AG08395 (cell line): ENCODE data around the gene RPS6KA2.
A peak's percentile ranks its signal among the peaks of the same experiment; 100 is the strongest.

Experiments
- DNase-seq: peaks from one replicate; pipeline ENCODE4 v3.0.0; 2012; ENCODE audit warnings: mixed read lengths, low spot score

RPS6KA2 gene

DNA sequence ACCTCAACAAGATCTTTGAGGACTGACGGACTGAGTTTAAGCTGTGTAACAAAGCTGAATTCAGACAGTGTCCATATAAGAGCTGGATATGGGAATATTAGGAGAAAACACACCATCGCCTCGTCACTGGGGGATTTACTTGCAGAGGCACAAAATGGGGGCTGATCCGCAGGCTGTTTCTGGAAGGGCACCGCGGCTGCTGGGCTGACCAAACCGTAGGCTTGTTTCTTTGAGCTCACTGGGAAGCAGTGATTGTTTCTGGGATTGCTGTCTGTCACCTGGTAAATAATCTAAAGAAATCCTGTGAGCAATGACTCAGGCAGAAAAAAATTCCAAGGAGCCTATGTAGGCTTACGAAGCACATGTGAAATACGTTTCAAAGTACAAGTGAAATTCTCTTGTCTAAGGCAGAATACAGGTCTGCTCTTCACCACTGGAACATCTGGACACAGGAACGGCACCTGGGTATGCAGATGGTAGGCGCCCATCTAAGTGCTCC is 180.4 kb downstream of the RPS6KA2 start:
- no peak for DNase-seq

DNA sequence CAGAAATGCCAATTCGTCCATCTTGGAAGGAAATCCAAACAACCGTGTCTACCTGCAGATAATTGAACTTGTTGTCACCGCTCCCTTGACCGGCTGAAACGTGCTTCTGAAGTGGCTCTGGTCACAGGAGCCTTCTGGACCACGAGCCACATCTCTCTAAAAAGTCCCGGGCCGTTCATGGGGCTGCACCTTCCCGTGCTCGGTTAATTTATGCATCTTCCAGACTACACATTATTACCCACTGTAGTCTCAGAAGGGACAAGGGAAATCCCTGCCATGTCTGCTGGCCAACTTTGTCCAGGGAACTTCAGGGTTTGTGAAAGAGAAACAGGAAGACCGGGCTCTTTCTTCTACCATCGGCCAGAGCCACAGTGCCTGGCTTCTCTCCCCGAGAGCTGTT is 180.9 kb downstream of the RPS6KA2 start:
- DNase-seq = no peak

DNA sequence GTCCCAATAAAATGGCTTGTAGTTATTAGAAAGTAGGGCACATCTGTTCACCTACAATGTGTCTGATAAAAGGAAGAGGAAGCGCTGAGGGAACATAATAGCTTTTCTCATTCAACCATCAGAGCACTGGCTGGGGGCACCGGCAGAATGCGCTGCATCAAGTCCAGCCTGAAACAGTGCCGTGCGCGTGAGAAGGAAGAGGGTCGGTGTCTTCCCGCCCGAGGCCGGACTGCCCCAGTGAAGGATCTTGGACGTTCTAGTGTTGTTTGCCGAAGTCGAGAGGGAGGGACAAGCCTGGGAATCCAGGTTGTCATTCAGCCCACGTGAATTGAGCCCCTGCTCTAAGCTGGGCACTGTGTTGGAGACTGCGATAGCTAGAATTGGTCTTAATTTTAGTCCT is 182.6 kb downstream of the RPS6KA2 start:
- no peak for DNase-seq

DNA sequence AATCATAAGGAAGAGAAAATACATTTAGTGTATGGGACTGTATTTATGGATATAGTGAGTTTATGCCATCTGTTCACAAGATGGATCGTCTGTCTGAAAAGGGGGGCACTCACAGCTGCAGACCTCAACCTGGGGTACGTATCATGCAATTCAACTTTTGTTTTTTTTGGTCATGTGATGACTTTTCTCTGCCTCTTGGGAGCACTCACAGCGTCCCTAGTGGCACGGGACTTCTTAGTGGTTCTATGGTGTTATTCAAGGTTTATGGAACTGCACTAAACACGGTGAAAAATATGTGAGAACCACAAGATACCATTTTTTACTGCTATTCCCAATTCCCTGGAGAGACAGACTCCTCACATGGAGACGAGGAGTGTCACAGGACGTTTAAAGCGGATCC is 183.9 kb downstream of the RPS6KA2 start:
- no peak for DNase-seq

DNA sequence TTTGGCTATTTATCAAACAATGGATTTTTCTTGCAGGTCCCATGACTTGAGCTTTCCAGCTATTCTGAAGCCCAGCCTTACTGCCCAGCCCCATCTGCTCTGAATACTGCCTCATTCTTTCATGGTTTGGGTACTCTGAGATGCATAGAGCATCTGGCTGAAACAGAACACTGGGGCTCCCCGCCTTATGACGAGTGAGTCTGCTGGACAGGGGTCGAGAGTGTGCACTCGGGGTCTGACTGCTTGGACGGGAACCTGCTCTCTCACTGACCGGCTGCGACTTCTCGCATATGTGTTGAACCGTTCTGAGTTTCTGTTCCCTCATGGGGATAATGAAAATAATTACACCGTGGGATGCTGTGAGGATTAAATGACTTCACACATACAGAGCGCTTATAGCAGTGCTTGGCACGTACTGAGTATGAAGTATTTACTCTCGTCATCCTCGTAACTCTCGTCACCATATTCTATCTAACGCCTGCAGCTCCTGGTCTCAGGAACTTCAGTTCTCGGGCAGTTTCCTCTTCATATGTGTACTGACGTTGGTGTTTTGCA is 184.8 kb downstream of the RPS6KA2 start:
- no peak for DNase-seq

DNA sequence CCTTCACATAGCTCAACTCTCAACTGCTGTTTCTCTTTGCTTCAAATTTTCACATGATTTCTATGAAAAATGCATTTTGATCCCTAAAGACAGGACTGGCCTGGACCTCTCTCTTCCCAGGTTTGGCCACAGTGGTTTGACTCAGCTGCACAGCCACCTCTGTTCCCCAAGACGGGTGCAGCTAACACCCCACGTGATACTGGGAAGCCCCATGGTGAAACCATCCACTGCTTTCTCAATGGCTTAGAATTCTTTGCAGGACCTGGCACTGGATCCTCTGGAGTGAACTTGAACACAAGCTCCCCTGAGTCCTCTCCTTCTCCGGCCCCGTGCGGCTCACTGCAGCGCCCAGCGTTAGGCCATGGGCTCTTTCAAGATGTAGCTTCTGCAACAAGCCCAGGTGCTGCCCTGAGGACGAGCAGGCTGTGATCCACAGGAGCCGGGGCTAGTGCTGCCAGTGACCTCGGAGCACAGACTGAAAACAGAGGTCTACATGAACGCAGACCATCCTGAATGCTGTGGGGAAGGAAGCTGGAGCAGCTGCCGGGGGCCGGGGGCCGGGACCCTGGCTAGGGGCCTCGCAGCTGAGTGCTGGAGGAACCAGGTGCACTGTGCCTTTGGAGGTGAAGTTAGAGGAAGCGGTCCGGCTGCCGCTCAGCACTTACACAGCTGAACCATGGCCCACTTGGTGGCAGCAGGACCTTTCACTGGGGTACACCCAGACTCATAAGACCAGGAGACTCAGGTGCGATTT is 185.5 kb downstream of the RPS6KA2 start:
- DNase-seq = no peak

DNA sequence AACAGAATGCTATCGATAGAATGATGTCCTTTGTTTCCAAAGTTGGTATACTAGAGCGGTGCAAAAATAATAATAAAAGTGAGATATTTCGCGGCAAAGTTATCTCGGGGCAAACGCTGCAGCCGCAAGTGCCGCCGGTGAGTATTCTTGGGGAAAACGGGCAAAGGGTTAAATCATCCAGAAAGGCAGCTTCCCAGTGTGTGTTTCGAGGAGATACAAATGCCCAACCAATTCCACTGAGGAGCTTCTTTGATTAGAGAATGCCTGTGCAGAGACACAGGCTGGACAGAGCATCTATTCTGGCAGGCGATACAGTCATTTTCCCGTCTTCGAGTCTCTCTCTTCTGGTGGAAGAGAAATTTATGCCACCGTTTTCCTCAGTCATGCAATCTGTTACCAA is 186.3 kb downstream of the RPS6KA2 start:
- DNase-seq = no peak

DNA sequence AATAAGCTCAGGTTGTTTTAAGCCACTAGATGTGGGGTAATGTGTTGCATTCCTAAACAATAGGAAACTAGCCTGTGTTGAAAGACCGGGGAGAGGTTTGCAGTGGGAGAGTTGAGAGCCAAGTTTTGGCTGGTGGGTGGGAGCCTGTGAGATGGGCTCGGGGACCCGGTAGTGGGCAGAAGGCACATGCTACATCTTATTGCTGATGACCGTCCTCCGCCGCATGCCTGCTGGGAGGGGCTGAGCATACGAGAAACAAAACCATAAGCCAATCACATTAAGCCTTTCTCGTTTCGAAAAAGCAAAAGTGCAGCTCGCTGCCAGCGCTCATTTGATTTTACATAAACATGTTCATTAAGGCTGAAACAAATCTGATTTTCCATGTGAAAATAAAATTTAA is 186.9 kb downstream of the RPS6KA2 start:
- DNase-seq = no peak

DNA sequence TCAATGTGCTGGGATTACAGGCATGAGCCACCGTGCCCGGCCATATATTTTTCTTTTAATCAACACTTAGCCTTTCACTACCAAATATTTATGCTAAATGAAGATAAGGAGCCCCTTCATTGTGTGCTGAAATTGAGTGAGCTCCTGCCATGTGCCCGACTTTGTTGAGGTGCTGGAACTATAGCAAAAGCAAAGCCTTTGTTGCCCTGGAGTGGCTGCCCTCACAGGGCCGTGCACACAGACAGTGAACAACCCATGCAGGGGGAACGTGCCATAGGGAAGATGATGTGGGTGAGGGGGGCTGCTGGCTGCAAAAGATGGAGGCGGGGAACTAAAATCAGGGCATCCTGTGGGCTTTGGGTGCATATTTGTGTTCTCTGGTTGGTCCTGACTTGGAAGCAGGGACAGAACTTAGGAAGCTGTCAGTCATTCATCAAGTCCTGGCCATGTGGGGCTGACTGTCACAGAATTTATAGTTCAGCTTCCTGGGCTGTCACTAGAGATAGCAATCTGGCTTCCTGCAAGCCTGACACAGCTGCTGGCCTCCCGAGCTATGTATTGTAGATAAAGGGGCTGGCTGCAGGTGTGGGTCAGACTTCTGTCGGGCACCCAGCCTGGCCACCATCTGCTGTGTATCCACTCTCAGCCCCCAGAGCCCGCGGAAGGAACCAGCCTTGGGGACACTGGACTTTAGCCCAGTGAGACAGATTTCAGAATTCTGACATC is 187.5 kb downstream of the RPS6KA2 start:
- DNase-seq = no peak

DNA sequence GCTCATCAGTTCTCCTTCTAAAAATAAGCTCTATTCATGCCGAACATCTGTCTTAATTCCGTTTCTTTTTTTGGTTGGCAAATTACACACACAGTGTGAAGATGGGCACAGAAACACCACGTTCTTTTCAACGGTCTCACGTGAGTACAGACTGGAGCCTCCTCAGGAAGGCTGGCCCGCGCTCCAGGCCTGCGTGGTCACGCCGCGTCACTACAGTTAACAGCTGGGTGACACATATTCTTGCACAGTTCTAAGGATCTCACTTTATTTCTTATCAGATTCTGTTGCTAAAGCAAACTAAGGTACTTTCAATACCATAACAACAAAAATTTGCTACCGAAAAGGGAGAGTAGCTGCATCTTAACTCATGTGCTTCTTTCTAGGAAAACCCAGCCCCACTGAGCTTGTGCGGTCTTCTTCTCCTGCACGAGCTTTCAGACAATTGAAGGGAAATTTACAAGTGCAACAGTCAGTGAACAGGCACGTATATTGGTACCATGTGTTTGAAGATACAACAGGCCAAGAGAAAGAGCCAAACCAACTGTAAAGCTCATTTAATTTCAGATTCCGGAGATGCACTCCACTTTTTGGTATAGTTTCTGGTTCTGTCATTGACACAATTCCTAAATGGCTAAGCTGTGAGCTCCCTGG is 188.7 kb downstream of the RPS6KA2 start:
- peak; percentile 79 for DNase-seq

DNA sequence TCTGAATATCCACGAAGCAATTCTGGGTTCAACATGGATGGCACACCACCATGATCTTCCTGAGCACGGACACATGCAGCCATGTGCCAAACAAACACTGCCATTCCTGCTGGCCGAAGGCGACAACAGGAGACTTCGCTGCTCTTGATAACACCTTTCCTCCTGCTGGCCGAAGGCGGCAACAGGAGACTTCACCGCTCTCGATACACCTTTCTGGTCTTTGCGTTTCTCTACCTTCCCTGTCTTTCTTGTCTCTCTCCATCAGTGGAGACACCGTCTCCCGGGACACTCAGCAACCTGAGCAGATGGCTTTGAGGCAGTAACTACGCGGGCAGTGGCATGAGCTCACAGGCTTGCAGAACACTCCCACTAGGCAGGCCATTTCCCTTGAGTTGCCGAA is 189.4 kb downstream of the RPS6KA2 start:
- no peak for DNase-seq

DNA sequence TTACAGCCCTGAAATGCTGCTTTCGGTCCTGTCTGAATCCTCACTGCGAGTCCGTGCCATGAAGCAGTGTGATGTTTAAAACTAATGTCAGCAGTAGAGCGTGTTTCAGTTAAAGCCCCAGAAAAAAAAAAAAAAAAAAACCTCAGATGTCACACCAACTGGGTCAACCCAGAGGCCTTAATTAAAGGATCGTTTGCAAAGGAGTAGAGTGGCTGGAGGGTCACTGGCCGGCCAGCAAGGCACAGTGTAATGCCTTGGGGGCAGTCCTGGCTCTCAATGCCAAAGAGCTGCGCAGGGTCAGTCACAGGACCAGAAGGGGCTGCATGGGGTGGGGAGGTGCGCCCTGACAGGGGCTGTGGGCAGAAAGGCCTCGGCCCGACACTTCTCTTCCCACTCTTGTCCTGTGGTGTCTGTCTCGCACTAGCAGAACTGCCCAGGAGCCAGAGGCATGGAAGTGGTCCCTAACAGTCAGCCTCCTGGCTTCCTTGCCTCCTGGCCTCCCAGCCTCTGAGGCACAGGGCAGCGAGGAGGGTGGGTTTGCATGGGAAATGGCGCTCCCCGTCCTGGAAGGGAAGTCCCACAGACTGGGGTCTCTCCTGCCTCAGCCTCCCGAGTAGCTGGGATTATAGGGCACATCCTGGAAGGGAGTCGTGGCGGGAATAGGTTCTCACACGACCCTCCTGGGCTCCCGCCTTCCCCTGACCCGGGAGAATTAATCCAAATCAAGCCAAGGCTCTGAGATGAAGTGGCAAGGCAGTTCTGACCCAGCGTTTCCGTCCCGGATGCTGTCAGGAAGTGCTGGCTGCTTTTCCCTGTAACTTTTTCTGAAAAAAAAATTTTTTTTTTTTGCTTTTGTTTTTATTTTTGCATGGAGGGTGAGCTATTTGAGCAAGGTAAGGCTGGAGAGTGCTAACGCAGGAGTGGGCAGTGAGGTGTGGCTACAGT is 190.6 kb downstream of the RPS6KA2 start:
- no peak for DNase-seq

DNA sequence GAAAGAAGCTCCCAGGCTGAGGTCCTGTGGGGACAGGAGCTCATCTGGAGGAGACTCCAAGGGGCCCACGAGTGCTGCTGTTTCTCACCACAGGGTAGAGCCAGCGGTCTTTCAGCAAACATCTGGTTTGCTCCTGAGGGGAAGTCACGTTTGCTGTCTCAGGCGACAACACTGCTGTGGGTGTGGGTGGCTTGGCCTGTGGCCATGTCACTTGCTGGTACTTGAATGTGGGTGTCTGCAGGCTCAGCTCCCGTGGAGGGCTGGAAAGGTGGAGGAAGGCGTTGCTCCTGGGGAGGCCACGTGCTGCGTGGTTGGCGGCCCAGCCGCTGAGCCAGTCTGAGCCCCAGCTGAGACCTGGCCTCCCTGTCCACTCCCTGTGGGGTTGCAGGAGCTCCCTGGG is 191.5 kb downstream of the RPS6KA2 start:
- DNase-seq = no peak

DNA sequence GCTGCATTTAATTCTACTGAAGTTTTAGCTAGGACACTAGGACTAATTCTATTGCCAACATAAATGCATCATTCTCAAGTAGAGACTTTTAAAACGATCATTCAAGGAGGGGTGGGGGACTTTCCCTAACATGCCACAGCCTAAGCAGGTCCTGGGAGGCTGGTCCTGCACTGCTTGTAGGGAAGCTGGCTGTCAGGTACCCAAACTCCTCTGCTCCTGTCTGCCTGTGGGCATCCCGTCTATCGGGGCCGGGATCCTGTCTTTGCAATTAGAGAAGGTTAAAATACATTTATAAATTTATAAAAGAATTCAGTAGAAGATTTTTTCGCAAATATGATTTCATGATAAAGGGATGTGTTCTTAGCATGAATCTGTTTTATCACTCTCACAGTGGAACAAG is 192.7 kb downstream of the RPS6KA2 start:
- DNase-seq = no peak

DNA sequence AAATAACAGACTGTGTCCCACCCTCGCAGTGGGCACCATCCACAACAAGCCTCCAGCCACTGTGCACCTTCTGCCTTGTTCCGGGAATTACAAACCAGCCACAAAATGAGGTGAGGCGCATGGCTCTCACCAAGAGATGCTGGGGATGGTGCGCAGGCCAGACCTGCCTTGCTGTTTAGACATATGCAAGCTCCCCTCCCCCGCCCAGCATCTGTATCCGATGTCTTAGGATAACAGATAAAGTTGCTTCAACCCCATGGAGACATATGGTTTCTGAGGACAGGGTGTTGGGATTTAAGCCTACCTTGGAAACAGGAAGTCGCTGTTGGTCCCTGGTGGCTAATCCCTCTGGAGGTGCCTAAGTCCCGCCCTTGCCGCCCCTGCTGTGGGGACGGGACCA is 194.0 kb downstream of the RPS6KA2 start:
- no peak for DNase-seq

DNA sequence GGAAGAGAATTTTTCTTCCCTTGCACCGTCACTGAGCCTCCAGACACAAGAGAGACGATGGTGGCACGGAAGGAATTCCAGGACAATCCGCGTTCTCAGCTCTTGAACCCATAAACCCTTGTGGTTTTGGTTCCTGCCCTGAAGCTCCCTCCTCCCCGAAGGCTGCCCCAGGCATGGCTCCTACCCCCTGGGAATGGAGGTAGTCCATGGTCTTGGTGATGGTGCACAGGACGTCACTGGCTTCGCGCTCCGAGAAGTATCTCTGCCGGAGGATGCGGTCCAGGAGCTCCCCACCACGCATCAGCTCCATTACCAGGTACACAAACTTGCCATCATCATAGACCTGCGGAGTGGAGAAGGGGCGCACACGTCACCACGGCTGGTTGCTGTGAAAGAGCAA is 196.8 kb downstream of the RPS6KA2 start:
- DNase-seq = no peak

DNA sequence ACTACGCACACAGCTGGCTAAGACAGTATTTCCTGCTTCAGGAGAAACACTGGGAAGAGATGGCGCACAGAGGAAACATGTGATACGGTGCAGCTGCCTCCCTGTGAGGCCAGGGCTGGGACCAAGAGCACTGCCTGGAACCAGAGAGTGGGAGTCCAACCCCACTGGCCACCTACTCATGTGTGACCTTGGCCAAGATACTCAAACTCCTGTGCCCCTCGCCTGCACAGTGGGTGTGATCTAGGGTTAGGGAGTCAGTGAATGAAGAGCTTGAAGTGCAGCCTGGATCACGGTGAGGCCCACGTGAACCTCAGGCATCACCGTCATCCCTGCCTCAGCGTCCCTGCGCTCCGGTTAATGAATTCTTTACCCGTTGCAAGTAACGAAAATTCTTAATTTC is 202.6 kb downstream of the RPS6KA2 start:
- no peak for DNase-seq

DNA sequence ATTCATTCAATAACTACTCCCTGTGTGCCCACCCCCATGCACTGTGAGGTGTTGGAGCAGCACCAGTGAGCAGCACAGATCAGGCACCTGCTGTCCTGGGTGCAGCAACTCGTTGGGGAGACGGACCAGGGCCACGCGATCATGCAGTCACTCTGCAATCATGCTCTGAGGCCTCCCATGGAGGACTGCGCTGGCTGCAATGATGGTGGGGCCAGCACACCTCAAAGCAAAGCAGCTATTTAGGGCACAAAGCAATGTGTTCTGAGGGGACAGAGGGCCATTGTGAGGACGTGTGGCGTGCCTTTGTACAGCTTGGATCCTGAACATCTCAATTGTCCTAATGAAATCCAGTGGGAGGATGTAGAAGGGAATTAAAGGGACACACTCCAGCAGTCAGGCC is 203.3 kb downstream of the RPS6KA2 start:
- DNase-seq = no peak

DNA sequence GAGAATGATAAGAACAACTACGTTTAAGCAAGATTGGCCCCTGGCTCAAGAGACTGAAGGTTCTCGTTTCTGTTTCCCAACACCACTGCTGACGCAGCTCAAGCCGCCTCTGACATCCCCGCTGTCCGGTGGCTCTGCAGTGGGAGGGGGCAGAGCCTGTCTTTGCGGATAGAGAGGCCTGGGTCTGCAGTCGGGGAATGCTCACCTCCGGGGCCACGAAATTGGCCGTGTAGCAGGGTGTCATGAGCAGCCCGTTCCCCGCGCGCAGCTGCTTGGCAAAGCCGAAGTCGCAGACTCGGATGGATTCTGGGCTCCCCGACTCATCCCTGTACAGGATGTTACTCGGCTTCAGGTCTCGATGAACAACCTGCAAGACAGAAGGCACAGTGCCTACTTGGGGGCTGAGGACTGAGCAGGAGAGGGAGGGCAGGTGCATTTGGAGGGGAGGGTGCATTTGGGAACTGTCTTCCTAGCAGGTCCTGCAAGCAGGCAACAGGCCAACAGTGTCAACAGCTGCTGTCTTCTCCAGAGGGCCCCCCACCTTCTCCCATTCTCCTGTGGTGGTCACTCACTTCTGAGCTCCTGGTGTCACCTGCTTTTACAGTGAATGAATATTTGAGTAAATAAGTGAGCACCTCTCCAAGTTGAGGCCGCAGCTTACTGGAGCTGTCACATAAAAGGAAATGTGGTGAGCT is 203.9 kb downstream of the RPS6KA2 start:
- no peak for DNase-seq

DNA sequence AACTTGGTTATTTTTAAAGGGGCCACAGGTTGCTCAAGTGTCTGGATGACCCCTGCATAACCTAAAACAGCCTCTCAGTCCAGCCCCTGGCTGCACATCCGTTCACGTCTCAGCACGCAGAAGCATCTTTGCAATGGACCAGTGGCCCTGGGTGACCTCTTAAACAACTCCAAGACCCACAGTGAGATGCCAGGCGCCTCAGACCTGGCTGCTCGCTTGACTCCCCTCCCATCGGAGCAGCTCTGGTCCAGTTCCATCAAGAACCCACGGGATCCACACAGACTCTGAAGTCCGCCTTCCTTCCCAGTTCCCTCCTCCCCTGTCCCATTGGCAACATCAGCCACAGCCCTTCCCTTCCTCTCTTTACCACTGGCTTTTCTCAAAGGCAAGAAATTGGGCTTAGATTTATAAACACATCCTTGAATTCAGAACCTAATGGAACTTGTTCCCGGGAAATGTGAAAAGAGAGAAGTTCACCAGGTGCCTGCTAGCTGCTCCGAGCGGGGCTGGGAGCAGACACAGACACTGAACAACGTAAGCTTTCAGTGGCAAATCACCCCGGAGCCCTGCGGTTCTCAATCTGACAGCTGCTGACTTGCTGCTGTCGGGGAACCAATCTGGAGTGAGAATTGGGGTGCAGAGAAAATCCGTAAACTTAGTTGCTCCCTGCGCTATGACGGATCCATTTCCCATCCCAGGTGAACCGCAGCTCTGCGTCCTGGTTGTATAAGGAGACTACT is 204.7 kb downstream of the RPS6KA2 start:
- DNase-seq = no peak
